ENCODE results near the gene NELFB.

DNA sequence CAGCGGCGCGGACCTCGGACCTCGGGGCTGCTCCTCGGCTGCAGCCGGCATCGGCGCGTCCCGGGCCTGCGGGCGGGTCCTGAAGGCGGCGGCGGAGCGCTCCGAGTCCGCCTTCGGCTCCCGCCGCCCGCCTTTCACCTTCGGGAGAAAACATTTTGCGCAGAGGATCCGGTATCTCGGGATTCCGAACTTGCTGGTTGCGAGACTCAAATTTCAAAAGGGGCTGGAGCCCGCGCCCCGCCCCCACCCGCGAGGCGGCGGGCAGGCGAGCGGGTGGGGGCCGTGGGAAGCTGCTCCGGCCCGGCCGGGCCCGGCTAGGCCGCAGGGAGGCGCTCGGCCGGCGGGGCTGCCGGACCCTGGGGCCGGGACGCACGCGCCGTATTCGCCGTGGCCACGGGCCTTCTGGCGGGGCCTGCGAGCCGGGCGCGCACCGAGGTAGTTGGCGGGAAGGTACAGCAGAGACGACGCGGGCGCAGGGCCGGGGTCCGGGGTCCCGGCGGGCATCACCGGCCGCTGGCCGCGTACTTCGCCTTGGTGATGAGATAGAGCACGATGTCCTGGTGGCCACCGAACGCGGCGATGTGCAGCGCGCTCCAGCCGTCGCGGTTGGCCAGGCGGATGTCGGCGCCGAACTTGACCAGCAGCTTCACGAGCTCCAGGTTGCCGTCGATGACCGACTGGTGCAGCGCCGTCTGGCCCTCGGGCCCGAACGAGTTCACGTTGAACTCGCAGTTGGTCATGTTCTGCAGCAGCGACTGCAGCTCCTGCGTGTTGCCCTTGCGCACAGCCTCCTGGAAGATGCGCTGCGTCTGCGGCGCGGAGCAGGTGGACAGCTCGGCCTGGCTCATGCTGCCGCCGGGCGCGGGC lies 46.2 kb downstream of the NELFB start:
- TF ChIP-seq RAD21 (IDR thresholded peaks at IDR 0.05; ENCODE audit: low read depth) (peak; percentile 35; the same call in 1 of the 2 replicates), EGR1 (IDR thresholded peaks at IDR 0.05) (no peak), EP300 (IDR thresholded peaks at IDR 0.05; ENCODE audit: borderline replicate concordance) (no peak), CREB1 (IDR thresholded peaks at IDR 0.05; ENCODE audit: low read depth) (no peak), ZBTB7A (IDR thresholded peaks at IDR 0.05; ENCODE audit: low read depth) (no peak), CEBPB (IDR thresholded peaks at IDR 0.05) (no peak), TEAD4 (IDR thresholded peaks at IDR 0.05) (peak; percentile 37; the same call in 1 of the 2 replicates), YY1 (IDR thresholded peaks at IDR 0.05; ENCODE audit: low read depth) (no peak), NFIC (IDR thresholded peaks at IDR 0.05) (no peak), FOXM1 (IDR thresholded peaks at IDR 0.05; ENCODE audit: borderline replicate concordance, low read depth) (no peak), TAF1 (IDR thresholded peaks at IDR 0.05; ENCODE audit: low read depth) (no peak)
- TF ChIP-seq, protein P1, sequence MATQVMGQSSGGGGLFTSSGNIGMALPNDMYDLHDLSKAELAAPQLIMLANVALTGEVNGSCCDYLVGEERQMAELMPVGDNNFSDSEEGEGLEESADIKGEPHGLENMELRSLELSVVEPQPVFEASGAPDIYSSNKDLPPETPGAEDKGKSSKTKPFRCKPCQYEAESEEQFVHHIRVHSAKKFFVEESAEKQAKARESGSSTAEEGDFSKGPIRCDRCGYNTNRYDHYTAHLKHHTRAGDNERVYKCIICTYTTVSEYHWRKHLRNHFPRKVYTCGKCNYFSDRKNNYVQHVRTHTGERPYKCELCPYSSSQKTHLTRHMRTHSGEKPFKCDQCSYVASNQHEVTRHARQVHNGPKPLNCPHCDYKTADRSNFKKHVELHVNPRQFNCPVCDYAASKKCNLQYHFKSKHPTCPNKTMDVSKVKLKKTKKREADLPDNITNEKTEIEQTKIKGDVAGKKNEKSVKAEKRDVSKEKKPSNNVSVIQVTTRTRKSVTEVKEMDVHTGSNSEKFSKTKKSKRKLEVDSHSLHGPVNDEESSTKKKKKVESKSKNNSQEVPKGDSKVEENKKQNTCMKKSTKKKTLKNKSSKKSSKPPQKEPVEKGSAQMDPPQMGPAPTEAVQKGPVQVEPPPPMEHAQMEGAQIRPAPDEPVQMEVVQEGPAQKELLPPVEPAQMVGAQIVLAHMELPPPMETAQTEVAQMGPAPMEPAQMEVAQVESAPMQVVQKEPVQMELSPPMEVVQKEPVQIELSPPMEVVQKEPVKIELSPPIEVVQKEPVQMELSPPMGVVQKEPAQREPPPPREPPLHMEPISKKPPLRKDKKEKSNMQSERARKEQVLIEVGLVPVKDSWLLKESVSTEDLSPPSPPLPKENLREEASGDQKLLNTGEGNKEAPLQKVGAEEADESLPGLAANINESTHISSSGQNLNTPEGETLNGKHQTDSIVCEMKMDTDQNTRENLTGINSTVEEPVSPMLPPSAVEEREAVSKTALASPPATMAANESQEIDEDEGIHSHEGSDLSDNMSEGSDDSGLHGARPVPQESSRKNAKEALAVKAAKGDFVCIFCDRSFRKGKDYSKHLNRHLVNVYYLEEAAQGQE (IDR thresholded peaks at IDR 0.05; ENCODE audit: low read depth), result no peak
- TF ChIP-seq, protein P2, sequence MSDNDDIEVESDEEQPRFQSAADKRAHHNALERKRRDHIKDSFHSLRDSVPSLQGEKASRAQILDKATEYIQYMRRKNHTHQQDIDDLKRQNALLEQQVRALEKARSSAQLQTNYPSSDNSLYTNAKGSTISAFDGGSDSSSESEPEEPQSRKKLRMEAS (IDR thresholded peaks at IDR 0.05), result peak; percentile 88
- TF ChIP-seq, protein P3, sequence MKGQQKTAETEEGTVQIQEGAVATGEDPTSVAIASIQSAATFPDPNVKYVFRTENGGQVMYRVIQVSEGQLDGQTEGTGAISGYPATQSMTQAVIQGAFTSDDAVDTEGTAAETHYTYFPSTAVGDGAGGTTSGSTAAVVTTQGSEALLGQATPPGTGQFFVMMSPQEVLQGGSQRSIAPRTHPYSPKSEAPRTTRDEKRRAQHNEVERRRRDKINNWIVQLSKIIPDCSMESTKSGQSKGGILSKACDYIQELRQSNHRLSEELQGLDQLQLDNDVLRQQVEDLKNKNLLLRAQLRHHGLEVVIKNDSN (IDR thresholded peaks at IDR 0.05), result no peak
